Fibroblast of mammary gland (primary cell): ENCODE measurements around the gene RASGRF2.
A peak's percentile ranks its signal among the peaks of the same experiment; 100 is the strongest.

ENCODE experiments used
- DNase-seq: peaks from one replicate; pipeline ENCODE4 v3.0.0-alpha.2; 2010; ENCODE audit warnings: low read depth
- H3K4me3 ChIP-seq: 2 replicates; pipeline ENCODE4 v1.5.1; 2011; ENCODE audit warnings: low read depth, mild to moderate bottlenecking, low read length, moderate library complexity; ENCODE audit not compliant: control insufficient read depth
- TF ChIP-seq, protein P1 (sequence below): conservative IDR thresholded peaks from 2 replicates; pipeline ENCODE4 v1.5.1; 2011; ENCODE audit warnings: low read depth, low read length, inconsistent platforms; ENCODE audit not compliant: control insufficient read depth, insufficient read depth

Gene RASGRF2

DNA sequence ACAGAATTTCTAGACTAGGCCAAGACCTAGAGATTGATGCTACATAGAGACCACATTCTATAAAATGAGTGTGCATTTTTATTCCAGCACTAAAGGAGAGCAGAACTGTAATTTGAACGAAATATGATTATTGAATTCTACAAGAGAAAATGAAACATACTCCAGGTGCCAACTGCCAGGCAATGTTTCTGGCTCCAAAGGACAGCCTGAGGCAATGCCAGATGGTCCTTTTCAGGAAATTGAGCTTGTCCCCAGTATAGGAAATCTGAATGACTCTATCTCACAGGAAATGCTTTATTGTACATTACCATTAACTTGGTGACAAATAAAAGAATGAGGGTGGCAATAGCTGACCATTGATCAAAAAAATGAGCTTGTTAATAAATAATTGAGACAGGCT lies 28.8 kb upstream of the RASGRF2 start:
- no peak for DNase-seq
- TF ChIP-seq, protein P1, sequence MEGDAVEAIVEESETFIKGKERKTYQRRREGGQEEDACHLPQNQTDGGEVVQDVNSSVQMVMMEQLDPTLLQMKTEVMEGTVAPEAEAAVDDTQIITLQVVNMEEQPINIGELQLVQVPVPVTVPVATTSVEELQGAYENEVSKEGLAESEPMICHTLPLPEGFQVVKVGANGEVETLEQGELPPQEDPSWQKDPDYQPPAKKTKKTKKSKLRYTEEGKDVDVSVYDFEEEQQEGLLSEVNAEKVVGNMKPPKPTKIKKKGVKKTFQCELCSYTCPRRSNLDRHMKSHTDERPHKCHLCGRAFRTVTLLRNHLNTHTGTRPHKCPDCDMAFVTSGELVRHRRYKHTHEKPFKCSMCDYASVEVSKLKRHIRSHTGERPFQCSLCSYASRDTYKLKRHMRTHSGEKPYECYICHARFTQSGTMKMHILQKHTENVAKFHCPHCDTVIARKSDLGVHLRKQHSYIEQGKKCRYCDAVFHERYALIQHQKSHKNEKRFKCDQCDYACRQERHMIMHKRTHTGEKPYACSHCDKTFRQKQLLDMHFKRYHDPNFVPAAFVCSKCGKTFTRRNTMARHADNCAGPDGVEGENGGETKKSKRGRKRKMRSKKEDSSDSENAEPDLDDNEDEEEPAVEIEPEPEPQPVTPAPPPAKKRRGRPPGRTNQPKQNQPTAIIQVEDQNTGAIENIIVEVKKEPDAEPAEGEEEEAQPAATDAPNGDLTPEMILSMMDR, result no peak
- H3K4me3 ChIP-seq, result no peak overlapping the region

DNA sequence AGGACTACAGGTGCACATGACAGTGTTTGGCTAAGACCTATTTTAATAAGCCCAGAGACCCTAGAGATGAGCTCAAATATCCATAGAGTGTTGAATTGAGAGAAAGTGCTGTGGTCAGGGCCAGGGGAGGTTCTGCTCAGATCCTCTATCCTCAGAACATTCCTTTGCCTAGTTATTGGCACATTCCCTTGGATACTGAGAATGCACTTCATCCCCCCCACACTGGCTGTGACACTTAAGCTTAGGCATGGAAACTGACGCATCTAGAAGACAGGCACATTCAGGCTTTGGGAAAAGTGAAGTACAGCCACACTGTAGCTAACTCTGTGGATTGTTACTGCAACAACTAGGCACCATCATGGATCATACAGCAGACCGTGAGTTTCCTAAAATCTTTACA lies 27.1 kb upstream of the RASGRF2 start:
- TF ChIP-seq, protein P1, result no peak
- no peak for DNase-seq

DNA sequence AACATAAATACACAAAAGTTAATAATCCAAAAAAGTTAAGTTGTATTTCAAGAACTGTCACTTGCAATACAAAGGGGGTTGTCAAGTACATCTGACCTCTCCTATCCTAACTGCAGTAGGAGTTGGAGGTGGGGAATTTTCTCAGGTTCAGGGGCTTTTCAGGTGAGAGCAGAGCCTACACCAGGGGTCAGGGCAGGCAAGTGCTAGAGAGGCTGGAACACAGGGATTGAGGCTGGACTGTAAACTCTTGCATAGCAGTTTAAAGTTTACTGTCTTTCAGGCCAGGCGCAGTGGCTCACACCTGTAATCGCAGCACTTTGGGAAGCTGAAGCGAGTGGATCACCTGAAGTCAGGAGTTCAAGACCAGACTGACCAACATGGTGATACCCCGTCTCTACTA lies 25.4 kb upstream of the RASGRF2 start:
- TF ChIP-seq, protein P1, result no peak
- H3K4me3 ChIP-seq, result no peak overlapping the region
- no peak for DNase-seq

More for the DNA sequence above, 27.1 kb upstream of the RASGRF2 start:
- no peak overlapping the region for H3K4me3 ChIP-seq

DNA sequence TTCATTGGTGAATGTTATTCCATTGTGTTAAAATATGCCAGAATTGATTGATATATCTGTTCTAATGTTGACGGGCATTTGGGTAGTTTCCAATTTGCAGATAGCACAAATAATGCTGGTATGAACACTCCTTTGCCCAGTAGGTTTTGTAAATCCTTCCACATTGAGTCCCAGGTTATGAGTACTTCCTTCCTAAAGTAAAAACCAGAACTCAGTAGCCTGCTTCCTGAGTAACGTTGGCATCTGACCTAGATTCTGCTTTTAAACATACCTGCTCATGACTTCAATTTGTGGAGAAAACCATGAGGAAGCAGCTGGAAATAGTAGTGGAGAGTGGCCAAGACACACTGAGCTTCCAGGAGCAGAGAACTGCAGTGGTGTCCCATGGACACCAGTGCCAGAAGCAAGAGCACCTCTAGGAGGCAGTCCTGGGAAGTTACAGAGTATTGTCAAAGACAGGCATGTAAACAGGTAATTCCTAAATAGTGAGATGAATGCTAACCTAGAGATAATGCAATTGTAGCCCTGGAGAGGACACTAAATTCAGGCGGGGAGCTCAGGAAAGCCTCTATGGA lies 24.3 kb upstream of the RASGRF2 start:
- H3K4me3 ChIP-seq, result no peak overlapping the region
- DNase-seq, result no peak
- TF ChIP-seq, protein P1, result peak; percentile 10

DNA sequence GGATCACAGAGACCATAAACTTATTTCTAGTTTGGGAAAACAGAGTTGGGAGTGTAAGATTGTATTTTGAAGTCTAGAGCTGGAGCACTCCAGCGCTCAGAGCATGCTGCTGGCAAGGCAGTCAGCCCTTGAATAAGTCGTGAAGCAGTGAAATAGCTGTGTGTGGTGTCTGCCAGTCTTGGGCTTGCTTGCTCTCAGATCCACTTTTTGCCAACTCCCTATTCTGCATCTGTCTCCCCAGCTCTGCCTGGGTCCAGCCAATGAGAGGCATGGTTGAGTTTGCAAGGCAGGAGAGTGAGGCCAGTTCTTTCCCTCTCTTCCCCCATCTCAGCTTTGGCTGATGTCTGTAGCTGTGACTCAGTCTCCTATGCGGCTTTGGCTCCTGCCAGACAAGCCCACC lies 23.3 kb upstream of the RASGRF2 start:
- H3K4me3 ChIP-seq, result no peak overlapping the region
- no peak for DNase-seq
- TF ChIP-seq, protein P1, result no peak

DNA sequence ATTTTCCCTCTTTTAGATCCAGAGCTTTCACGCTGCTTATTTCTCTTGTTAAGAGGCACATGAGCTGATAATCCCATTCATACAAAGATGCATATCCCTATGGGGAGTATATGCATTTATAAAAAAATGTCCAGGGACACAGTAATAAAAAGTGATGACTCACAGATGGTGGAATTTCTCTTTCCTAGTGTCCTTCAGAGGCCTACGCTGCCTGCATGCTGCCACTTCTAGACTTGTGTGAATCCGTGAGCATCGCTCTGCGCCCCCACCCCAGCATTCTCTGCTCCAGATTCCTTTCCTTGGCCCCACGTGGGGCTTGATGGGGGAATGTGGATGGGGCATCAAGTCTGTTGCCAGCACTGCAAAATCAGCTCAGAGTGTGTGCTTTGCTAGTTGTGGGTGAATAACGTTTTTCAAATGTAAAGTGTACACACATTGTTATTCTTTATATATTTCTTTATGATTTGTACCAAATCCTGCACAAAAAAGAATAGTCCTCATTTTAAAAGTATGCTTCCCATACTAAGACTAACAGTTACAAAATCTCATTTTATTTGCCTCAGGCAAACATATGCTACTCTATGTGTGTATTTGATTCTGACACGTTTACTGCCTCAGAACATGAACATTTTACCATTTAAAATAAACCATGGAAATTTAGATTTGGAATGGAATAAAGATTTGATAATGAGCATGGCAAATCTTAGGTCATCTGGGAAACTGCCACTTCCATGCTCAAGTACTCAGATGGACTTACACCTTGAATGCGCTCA lies 22.4 kb upstream of the RASGRF2 start:
- no peak overlapping the region for H3K4me3 ChIP-seq
- no peak for DNase-seq
- TF ChIP-seq, protein P1, result no peak

DNA sequence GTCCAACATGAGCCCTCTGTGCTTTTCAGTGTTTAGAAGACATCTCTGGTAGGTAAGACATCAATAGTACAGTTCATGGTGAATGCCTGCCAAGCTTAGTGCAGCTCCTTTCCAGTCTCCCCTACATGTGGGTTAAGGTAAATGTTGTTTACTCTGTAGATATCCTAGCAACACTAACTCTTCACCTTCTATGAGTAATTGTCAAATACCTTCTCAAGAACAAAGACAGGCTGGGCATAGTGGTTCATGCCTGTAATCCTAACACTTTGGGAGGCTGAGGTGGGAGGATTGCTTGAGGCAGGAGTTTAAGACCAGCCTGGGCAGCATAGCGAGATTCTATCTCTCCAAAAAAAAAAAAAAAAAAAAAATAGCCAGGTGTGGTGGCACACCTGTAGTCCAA lies 18.7 kb upstream of the RASGRF2 start:
- DNase-seq, result no peak
- no peak overlapping the region for H3K4me3 ChIP-seq
- TF ChIP-seq, protein P1, result no peak
